Panc1 (cell line): Measurements from ENCODE around the gene EMP2. TPM values are rescaled to one million over a fixed set of nuclear protein-coding genes. Genes with fewer than 3 reads are reported as not detected.

ENCODE experiments used
- ATAC-seq: fragments of 200-7000 bp; cut with Tn5 transposase; 2 replicates; pipeline ENCODE4 v1.9.1; 2020; ENCODE audit warnings: mild to moderate bottlenecking, moderate library complexity
- BruUV-seq: library from RNA; stranded (reverse); fragments of 400-500 nt; replicated peaks from 2 replicates; lab custom pipeline; 2021; lab: Mats Ljungman, UMichigan
- CTCF ChIA-PET: fragments of 300-600 bp; sonication (Branson Sonifier 250); formaldehyde crosslinking; loops from one replicate; lab custom pipeline; 2022; ENCODE audit warnings: antibody characterized with exemption; lab: Charles Lee
- POLR2A ChIA-PET: fragments of 300-600 bp; sonication (Branson Sonifier 250); formaldehyde crosslinking; loops from one replicate; lab custom pipeline; 2022; ENCODE audit warnings: antibody characterized with exemption; lab: Charles Lee
- DNase-seq: peaks from one replicate; pipeline ENCODE4 v3.0.0-alpha.2; 2010; ENCODE audit warnings: low read depth, low spot score
- H3K27ac ChIP-seq: 2 replicates; pipeline ENCODE4 v1.5.1; 2011; ENCODE audit warnings: mild to moderate bottlenecking, low read length, inconsistent platforms
- H3K27me3 ChIP-seq: fragments of 200-500 bp; sonication (Bioruptor generic); 2 replicates; pipeline ENCODE4 v1.6.0; 2014; ENCODE audit warnings: low read length, inconsistent platforms; ENCODE audit not compliant: control insufficient read depth, insufficient read depth
- H3K36me3 ChIP-seq: fragments of 200-500 bp; sonication (Bioruptor generic); 2 replicates; pipeline ENCODE4 v1.5.1; 2014; ENCODE audit warnings: inconsistent platforms, mild to moderate bottlenecking, low read length, moderate library complexity; ENCODE audit not compliant: control insufficient read depth, insufficient read depth
- H3K4me1 ChIP-seq: 2 replicates; pipeline ENCODE4 v1.5.1; 2011; ENCODE audit warnings: inconsistent platforms, mild to moderate bottlenecking, low read length, moderate library complexity; ENCODE audit not compliant: control insufficient read depth, insufficient read depth
- H3K4me3 ChIP-seq, 2 experiments: 2 replicates each; pipeline ENCODE4 v1.5.1; 2011 to 2012; ENCODE audit warnings: low read depth in 2 of 2, low read length in 2 of 2, mild to moderate bottlenecking in 2 of 2, inconsistent platforms in 1 of 2, moderate library complexity in 1 of 2
- H3K9me3 ChIP-seq: fragments of 200-500 bp; sonication (Bioruptor generic); 2 replicates; pipeline ENCODE4 v1.5.1; 2014; ENCODE audit warnings: low read depth, mild to moderate bottlenecking, inconsistent platforms, low read length, moderate library complexity; ENCODE audit not compliant: control insufficient read depth, insufficient read depth
- CTCF ChIP-seq: fragments of 450-650 bp; IDR thresholded peaks from 2 replicates; pipeline ENCODE4 v1.5.1; 2017; ENCODE audit warnings: mild to moderate bottlenecking
- POLR2AphosphoS5 ChIP-seq: IDR thresholded peaks from 2 replicates; pipeline ENCODE4 v1.6.1; 2012; ENCODE audit warnings: mild to moderate bottlenecking, low read depth, low read length, moderate library complexity
- REST ChIP-seq, 2 experiments: IDR thresholded peaks; 2 replicates each; pipeline ENCODE4 v1.6.1; 2011 to 2012; ENCODE audit warnings: low read depth in 2 of 2, control low read depth in 1 of 2, low read length in 1 of 2, mild to moderate bottlenecking in 1 of 2, moderate library complexity in 1 of 2; ENCODE audit not compliant: insufficient read depth in 1 of 2
- SIN3A ChIP-seq: IDR thresholded peaks from 2 replicates; pipeline ENCODE4 v1.6.1; 2012; ENCODE audit warnings: low read depth, mild to moderate bottlenecking, low read length, moderate library complexity, borderline replicate concordance; ENCODE audit not compliant: insufficient read depth
- TCF7L2 ChIP-seq: IDR thresholded peaks from 2 replicates; pipeline ENCODE4 v1.6.1; 2011; ENCODE audit warnings: mild to moderate bottlenecking, low read depth, low read length, inconsistent platforms
- in situ Hi-C: cut with HindIII; loops from 2 replicates; pipeline ENCODE4 v1.10.0; 2016; ENCODE audit warnings: low sequenced_read_pairs, low pct_unique_long_range_greater_than_20kb
- intact Hi-C: fragments of 100-400 bp; cut with micrococcal nuclease; formaldehyde crosslinking; loops from one replicate; pipeline ENCODE4 v1.10.0; 2022; ENCODE audit not compliant: unreplicated experiment
- total RNA-seq: library from RNA; stranded (reverse); gene quantifications from one replicate; pipeline ENCODE4 v1.2.1, GENCODE V29; 2021; ENCODE audit not compliant: unreplicated experiment

Gene EMP2
- total RNA-seq, 1 experiment from 2014 or later = 13.8 TPM

GRCh38 chr16:10587622-10588021 lies 7.2 kb upstream of the EMP2 start:
- no TSS peak for BruUV-seq
- H3K36me3 ChIP-seq = no peaks in the 10 kb centered on the region
- intact Hi-C loops (loop anchor here (10.0 kb wide), 1 partner anchor 63 kb away; no protein-coding TSS in a partner anchor), in situ Hi-C loops (no loop called here)
- ChIA-PET POLR2A (no interaction called here), CTCF (no interaction called here)
- H3K27ac ChIP-seq = no peak overlapping the region
- ATAC-seq (no peak), DNase-seq (no peak)
- no peak for TF ChIP-seq CTCF
- TF ChIP-seq POLR2AphosphoS5 = no peak
- no peak for TF ChIP-seq SIN3A
- TF ChIP-seq TCF7L2 = no peak
- TF ChIP-seq REST (IDR thresholded peaks at IDR 0.05; ENCODE audit: insufficient read depth in 1 of 2, low read depth in 2 of 2, low read length in 1 of 2) = no peak
- peaks cover 20% of the 10 kb centered on the region for H3K27me3 ChIP-seq
- no peaks in the 10 kb centered on the region for H3K9me3 ChIP-seq
- H3K4me3 ChIP-seq = no peak overlapping the region
- no peaks in the 10 kb centered on the region for H3K4me1 ChIP-seq

- DNase-seq (no peak), ATAC-seq (no peak)
- no TSS peak for BruUV-seq
- H3K4me1 ChIP-seq = peaks cover 4% of the 10 kb centered on the region; the same call in 1 of the 2 replicates
- no peak overlapping the region for H3K4me3 ChIP-seq
- no peaks in the 10 kb centered on the region for H3K36me3 ChIP-seq
- no peak overlapping the region for H3K27ac ChIP-seq
- ChIA-PET POLR2A (no interaction called here), CTCF (no interaction called here)
- no peaks in the 10 kb centered on the region for H3K9me3 ChIP-seq
- peaks cover 20% of the 10 kb centered on the region for H3K27me3 ChIP-seq
- TF ChIP-seq SIN3A (no peak), CTCF (no peak), POLR2AphosphoS5 (no peak), REST (IDR thresholded peaks at IDR 0.05; ENCODE audit: insufficient read depth in 1 of 2, low read depth in 2 of 2, low read length in 1 of 2) (no peak)
- in situ Hi-C loops (no loop called here), intact Hi-C loops (loop anchor here (10.0 kb wide), 1 partner anchor 60 kb away; no protein-coding TSS in a partner anchor)
Observed at GRCh38 chr16:10584981-10585438, 4.6 kb upstream of the EMP2 start.
